Testis (tissue), 3 donors: ENCODE data around the gene API5. TPM values are rescaled to one million over a fixed set of nuclear protein-coding genes. Genes with fewer than 3 reads are reported as not detected.
A peak's percentile ranks its signal among the peaks of the same experiment; 100 is the strongest.

Source experiments
- DNase-seq: peaks from one replicate; pipeline ENCODE4 v3.0.0-alpha.2; 2019
- H3K27ac ChIP-seq, 2 donors: fragments of 200-600 bp; sonication (generic); one replicate each; pipeline ENCODE4 v1.5.1; 2019
- H3K27me3 ChIP-seq: fragments of 200-600 bp; sonication (generic); one replicate; pipeline ENCODE4 v1.5.1; 2019
- H3K36me3 ChIP-seq: fragments of 200-600 bp; sonication (generic); one replicate; pipeline ENCODE4 v1.5.1; 2017; ENCODE audit warnings: low read depth; ENCODE audit errors: missing control alignments
- H3K4me1 ChIP-seq: fragments of 200-600 bp; sonication (generic); one replicate; pipeline ENCODE4 v1.5.1; 2019
- H3K4me3 ChIP-seq, 2 donors: fragments of 200-600 bp; sonication (generic); one replicate each; pipeline ENCODE4 v1.5.1; 2017 to 2019
- H3K9me3 ChIP-seq: fragments of 200-600 bp; sonication (generic); one replicate; pipeline ENCODE4 v1.5.1; 2017
- POLR2A ChIP-seq: fragments of 450-650 bp; IDR thresholded peaks from one replicate; pipeline ENCODE4 v1.6.1; 2017; ENCODE audit warnings: antibody characterized with exemption, mild to moderate bottlenecking, moderate library complexity
- WGBS, 2 donors: methylation state at CpG; one replicate each; pipeline ENCODE4 v1.1.5; 2018; 5-methylcytosine and 5-hydroxymethylcytosine counted together
- intact Hi-C: fragments of 100-400 bp; cut with DNase I; formaldehyde crosslinking; loops from one replicate; pipeline ENCODE4 v1.15.1; 2023; ENCODE audit warnings: low total_unique reads
- polyA plus RNA-seq: library from polyadenylated mRNA; stranded (reverse); fragments of 350-450 nt; fragmentation: Illumina TruSeq; extraction: RNeasy Lipid Tissue Mini Kit (QIAGEN cat#74804); gene quantifications from one replicate; pipeline ENCODE4 v1.2.3, GENCODE V29; 2014; ENCODE audit warnings: low read depth, low replicate concordance; ENCODE audit not compliant: insufficient read depth
- total RNA-seq, 2 donors: library from RNA; depleted of rRNA; stranded (reverse); fragments of >200 nt; gene quantifications; one replicate each; pipeline ENCODE4 v1.2.3, GENCODE V29; 2016
- TF ChIP-seq, protein P1 (sequence below), 3 experiments: fragments of 450-650 bp in 2 of 3; fragments of 200-600 bp in 1 of 3; sonication (generic) in 1 of 3; IDR thresholded peaks; one replicate each; pipeline ENCODE4 v1.5.1; 2016 to 2019; ENCODE audit warnings: antibody characterized with exemption in 3 of 3, mild to moderate bottlenecking in 2 of 3, moderate library complexity in 1 of 3

API5 gene
- total and polyA plus RNA-seq, 3 donors from 2014 or later, result 51.4 to 74.9 (median 73.6) TPM

- Histone ChIP-seq H3K9me3 (no peaks in the 10 kb centered on the region), H3K4me3 (no peak overlapping the region), H3K4me1 (peaks cover 5% of the 10 kb centered on the region), H3K27ac (no peak overlapping the region), H3K36me3 (no peaks in the 10 kb centered on the region), H3K27me3 (no peaks in the 10 kb centered on the region)
- DNase-seq, result no peak
- TF ChIP-seq, protein P1, sequence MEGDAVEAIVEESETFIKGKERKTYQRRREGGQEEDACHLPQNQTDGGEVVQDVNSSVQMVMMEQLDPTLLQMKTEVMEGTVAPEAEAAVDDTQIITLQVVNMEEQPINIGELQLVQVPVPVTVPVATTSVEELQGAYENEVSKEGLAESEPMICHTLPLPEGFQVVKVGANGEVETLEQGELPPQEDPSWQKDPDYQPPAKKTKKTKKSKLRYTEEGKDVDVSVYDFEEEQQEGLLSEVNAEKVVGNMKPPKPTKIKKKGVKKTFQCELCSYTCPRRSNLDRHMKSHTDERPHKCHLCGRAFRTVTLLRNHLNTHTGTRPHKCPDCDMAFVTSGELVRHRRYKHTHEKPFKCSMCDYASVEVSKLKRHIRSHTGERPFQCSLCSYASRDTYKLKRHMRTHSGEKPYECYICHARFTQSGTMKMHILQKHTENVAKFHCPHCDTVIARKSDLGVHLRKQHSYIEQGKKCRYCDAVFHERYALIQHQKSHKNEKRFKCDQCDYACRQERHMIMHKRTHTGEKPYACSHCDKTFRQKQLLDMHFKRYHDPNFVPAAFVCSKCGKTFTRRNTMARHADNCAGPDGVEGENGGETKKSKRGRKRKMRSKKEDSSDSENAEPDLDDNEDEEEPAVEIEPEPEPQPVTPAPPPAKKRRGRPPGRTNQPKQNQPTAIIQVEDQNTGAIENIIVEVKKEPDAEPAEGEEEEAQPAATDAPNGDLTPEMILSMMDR (IDR thresholded peaks at IDR 0.05), result no peak
- TF ChIP-seq POLR2A, result no peak
- intact Hi-C loops, result no loop called here
- WGBS, 2 donors, result 87 to 93% methylated on average over 2 of the region's 2 CpGs
Measured at GRCh38 chr11:43270468-43270867, 41.3 kb upstream of the API5 start.

GRCh38 chr11:43278193-43278956 is 33.4 kb upstream of the API5 start:
- Histone ChIP-seq H3K27me3 (no peaks in the 10 kb centered on the region), H3K9me3 (no peaks in the 10 kb centered on the region), H3K36me3 (no peaks in the 10 kb centered on the region), H3K4me1 (peaks cover 5% of the 10 kb centered on the region), H3K27ac (no peak overlapping the region), H3K4me3 (no peak overlapping the region)
- no peak for DNase-seq
- WGBS, 2 donors, result 53 to 58% methylated on average over 9 of the region's 9 CpGs
- TF ChIP-seq, protein P1 (IDR thresholded peaks at IDR 0.05), result no peak
- TF ChIP-seq POLR2A, result no peak
- intact Hi-C loops, result no loop called here

DNA sequence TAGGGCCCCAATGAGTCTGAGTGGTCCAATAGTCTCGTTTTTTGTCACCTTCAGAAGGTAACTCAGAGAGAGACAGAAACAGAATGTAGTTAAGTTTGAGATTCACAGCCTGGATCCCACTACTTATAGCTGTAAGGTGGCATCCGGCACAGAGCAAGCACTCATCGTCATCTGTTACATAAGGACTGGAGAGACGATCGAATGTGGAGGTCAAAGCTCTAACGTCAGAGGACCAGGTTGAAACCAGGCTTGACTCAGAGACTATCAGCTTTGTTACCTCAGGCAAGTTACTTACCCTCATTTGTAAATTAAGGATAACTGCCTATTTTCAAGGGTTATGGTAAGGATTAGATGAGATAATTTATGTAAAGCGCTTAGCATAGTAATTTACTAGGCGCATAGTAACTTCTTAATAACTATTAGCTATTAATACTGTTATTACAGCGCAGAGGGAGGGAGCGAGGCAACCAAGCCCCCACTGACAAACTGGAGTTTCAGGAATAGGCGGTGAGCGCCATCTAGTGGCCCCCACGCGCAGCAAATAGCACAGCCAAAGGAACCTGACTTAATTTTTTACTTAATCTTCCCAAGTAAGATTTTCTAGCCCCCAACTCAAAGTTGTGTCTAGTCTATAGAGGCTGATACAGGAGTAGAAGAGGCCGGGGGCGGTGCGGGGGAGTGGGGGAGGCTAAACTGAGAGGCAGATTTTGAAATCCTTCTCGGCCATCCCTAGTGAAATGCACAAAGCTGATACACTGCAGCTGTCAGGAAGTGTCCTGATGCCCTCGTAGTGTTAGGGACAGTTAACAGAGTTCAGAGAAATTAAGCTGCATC is 29.0 kb upstream of the API5 start:
- no peak for TF ChIP-seq POLR2A
- TF ChIP-seq, protein P1 (IDR thresholded peaks at IDR 0.05), result peak; percentile 53 to 89 (median 57)
- no peaks in the 10 kb centered on the region for H3K36me3 ChIP-seq
- no peak overlapping the region for H3K4me3 ChIP-seq
- peak; percentile 69 for DNase-seq
- intact Hi-C loops, result no loop called here
- no peak overlapping the region for H3K27ac ChIP-seq
- H3K4me1 ChIP-seq, result peaks cover 5% of the 10 kb centered on the region
- no peaks in the 10 kb centered on the region for H3K9me3 ChIP-seq
- no peaks in the 10 kb centered on the region for H3K27me3 ChIP-seq
- 8 to 12% methylated on average over 19 of the region's 19 CpGs for WGBS, 2 donors

- 66 to 68% methylated on average over 4 of the region's 4 CpGs for WGBS, 2 donors
- H3K27ac ChIP-seq, result no peak overlapping the region
- intact Hi-C loops, result no loop called here
- H3K27me3 ChIP-seq, result no peaks in the 10 kb centered on the region
- no peak overlapping the region for H3K4me3 ChIP-seq
- no peak for DNase-seq
- H3K4me1 ChIP-seq, result peaks cover 5% of the 10 kb centered on the region
- no peaks in the 10 kb centered on the region for H3K9me3 ChIP-seq
- TF ChIP-seq, protein P1 (IDR thresholded peaks at IDR 0.05), result no peak
- TF ChIP-seq POLR2A, result no peak
- H3K36me3 ChIP-seq, result no peaks in the 10 kb centered on the region
Measured at GRCh38 chr11:43285826-43286225, 26.0 kb upstream of the API5 start.
